HG03354 (cell line): ENCODE measurements around the gene IFTAP.
A peak's percentile ranks its signal among the peaks of the same experiment; 100 is the strongest.
"Not testable (repeated sequence)": the region's sequence is repeated elsewhere in the genome, so short reads cannot be mapped to it uniquely, and the experiment has no call there.

ENCODE experiments used
- ATAC-seq: cut with Tn5 transposase; IDR thresholded peaks from one replicate; pipeline ENCODE4 v1.9.1; 2021; ENCODE audit warnings: mild to moderate bottlenecking; ENCODE audit not compliant: unreplicated experiment, poor library complexity, severe bottlenecking

Gene IFTAP, protein sequence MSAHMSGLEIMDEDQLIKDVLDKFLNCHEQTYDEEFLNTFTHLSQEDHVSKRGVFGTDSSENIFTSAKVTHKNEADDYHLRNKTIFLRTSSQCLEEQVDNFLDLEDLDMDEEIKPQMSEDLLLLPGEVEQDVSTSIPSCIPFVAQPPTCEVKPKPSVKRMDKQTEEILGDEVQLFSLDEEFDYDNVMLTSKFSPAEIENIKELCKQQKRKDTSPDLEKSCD

DNA sequence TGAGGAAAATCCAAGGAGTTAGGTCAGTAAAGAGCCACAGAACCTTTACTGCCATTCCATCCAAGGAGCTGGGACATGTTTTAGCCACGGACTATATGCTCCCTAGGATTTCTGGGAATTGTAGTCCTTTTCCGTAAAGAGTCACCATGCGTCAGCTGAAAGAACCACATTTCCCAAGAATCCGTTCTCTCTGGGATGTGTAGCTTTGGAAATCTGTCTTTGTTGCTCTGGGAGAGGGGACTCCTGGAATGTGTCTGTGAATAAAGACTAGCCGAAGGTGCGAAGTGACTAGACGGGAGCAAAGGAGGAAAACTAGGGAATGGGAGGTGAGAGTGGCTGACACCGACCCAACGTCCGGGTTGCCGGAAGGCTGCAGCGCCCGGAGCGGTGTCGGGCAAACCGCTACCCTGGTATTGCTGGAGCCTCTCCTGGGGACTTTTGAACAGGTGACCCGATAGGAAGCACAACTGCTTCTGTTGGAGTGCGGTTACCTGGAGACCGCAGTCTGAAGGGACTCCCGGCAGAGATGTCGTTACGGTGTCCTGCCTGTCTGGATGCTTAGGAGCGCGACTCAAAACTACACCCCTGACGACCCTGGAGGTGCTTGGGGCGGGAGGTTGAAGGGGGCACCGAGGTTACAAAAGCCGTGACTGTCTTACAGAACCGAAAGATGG lies at the start of gene IFTAP:
Gene IFTAP, plus strand, starts transcription at position 187 of the 674 bp plus-strand sequence. CDS start 15,602 bp downstream, outside the sequence.
- peak; percentile 68 for ATAC-seq

DNA sequence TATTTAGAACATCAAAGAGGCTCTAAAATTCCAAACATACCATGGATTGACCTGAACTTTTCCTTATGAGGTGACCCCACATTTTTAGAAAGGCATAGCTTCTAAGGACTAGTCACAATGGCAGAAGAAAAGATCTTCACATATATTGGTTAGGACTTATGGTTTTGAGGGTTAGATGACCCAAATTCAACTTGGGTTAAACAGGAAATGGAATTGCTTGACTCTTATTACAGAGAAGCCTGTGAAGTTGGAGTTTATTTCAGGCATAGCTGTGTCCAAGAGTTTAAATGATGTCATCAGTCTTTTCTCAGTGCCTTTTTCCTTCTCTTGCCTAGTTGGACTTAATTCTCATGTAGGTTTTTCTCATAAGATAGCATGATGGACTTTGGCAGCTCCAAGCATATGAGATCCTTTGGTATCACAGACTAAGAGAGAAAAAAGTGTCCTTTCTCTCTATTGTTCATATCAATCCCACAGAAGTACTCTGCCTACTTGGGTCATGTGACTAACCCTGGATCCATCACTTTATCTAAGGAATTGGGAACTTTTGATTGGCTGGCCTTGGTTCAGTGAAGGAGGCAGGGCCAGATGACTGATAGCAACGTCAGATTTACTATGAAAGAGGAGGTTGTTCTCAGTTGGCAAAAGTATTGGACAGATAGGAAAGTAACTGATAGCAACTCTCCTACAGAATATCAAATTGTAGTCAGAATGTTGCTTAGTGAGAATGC lies 43.8 kb upstream of the IFTAP start:
- no peak for ATAC-seq

DNA sequence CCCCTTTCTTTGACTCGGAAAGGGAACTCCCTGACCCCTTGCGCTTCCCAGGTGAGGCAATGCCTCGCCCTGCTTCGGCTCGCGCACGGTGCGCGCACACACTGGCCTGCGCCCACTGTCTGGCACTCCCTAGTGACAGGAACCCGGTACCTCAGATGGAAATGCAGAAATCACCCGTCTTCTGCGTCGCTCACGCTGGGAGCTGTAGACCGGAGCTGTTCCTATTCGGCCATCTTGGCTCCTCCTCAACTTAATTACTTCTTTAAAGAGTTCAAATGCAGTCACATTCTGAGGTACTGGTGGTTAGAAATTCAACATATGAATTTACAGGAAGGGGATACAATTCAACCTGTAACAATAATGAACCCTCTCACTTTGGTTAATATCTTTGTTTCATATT lies 36.9 kb upstream of the IFTAP start:
- ATAC-seq = not testable (repeated sequence)

DNA sequence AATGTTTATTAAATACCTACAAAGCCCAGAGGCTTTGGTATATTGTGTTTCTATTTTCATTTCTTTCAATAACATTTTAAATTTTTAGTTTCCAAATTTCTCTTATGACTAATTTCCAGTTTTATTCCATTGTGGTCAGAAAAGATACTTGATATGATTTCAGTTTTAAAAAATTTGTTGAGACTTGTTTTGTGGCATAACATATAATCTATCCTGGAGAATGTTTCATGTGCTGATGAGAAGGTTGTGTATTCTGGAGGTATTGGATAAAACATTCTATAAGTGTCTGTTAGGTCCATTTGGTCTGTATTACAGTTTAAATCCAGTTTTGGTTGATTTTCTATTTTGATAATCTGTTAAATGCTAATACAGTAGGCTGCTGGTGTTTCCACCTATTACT lies 36.3 kb upstream of the IFTAP start:
- ATAC-seq = no peak

- ATAC-seq = peak; percentile 97
These were observed 35.5 kb upstream of the IFTAP start for GRCh38 chr11:36558571-36559413.

GRCh38 chr11:36564376-36565030 lies 29.8 kb upstream of the IFTAP start:
- peak; percentile 81 for ATAC-seq

- ATAC-seq = no peak
These were observed 29.2 kb upstream of the IFTAP start for GRCh38 chr11:36565031-36565610.

GRCh38 chr11:36566407-36567053 lies 27.8 kb upstream of the IFTAP start:
- ATAC-seq = no peak

DNA sequence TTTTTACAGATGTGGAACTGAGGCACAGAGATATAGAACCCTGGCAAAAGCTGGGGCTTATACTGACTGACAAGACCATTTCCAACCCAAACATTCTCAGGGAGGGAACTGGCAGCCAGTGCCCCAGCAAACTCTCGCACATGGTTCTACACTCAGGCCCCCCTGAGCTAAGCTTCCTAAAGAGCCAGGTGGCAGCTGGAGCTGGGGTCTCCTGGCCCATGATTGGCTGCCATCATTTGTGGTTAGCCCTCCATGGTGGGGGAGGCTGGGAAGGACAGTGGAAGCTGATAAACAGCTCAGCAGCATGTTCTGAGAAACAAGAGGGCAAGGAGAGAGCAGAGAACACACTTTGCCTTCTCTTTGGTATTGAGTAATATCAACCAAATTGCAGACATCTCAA lies 26.6 kb upstream of the IFTAP start, which contains the start of gene RAG1:
Gene RAG1, plus strand, starts transcription at position 314 of the 400 bp plus-strand sequence. CDS start 5,298 bp downstream, outside the sequence.
- ATAC-seq = no peak

DNA sequence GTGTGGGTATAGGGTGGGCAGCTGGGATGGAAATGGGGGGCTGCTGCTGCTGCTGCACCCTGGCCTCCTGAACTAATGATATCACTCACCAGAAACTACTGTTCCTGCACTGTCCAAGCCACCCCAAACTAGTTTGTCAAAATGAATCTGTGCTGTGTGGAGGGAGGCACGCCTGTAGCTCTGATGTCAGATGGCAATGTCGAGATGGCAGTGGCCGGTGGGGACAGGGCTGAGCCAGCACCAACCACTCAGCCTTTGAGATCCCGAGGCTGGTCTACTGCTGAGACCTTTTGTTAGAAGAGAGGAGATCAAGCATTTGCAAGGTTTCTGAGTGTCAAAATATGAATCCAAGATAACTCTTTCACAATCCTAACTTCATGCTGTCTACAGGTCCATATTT lies 25.2 kb upstream of the IFTAP start:
- no peak for ATAC-seq

- ATAC-seq = no peak
These were observed 19.8 kb upstream of the IFTAP start for GRCh38 chr11:36574486-36574885.

GRCh38 chr11:36577373-36577772 lies 16.9 kb upstream of the IFTAP start:
- no peak for ATAC-seq

DNA sequence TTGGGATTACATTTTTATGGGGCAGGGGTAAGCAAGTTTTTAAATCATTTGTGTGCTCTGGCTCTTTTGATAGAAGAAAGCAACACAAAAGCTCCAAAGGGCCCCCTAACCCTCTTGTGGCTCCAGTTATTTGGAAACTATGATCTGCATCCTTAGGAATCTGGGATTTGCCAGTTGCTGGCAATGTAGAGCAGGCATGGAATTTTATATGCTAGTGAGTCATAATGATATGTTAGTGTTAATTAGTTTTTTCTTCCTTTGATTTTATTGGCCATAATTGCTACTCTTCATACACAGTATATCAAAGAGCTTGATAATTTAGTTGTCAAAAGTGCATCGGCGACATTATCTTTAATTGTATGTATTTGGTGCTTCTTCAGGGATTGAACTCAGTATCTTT lies 16.4 kb upstream of the IFTAP start:
- no peak for ATAC-seq

DNA sequence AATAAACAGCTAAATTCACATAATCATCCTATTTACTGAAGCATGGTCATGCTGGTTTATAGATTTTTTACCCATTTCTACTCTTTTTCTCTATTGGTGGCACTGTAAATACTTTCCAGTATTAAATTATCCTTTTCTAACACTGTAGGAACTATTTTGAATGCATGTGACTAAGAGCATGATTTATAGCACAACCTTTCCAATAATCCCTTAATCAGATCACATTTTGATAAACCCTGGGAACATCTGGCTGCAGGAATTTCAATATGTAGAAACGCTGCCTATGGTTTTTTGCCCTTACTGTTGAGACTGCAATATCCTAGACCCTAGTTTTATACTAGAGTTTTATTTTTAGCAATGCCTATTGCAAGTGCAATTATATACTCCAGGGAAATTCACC lies 15.8 kb upstream of the IFTAP start:
- ATAC-seq = no peak

DNA sequence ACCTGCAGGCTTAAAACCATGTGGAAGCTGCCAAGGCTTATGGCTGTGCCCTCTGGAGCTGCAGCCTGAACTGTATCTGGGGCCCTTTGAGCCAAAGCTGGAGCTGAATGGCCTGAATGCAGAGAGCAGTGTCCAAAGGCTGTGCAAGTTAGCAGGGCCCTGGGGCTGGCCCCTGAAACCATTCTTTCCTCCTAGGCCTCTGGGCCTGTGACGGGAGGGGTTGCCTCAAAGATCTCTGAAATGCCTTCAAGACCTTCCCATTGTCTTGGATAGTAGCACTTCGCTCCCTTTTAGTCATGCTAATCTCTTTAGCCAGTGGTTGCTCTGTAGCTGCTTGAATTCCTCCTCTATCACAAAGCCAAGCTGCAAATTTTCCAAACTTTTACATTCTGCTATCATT lies 12.8 kb upstream of the IFTAP start:
- no peak for ATAC-seq

DNA sequence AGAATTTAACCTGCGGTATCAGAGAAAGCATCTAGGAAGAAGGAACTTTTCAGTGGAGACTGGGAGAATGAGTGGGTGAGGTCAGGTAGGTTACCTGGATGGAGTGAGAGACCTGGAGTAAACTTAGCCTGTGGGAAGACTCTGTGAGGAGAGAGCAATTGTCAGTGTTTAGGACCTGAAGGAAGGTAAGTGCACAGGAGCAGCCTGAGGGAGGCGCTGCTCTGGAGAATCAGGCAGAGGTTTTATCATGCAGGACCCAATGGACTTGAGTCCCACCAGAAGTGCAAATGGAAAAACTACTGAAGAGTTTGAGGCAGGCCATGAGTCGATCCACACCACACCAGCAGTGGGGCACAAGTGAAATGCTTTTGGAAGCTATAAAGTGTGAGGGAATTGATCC lies 10.6 kb upstream of the IFTAP start:
- no peak for ATAC-seq

DNA sequence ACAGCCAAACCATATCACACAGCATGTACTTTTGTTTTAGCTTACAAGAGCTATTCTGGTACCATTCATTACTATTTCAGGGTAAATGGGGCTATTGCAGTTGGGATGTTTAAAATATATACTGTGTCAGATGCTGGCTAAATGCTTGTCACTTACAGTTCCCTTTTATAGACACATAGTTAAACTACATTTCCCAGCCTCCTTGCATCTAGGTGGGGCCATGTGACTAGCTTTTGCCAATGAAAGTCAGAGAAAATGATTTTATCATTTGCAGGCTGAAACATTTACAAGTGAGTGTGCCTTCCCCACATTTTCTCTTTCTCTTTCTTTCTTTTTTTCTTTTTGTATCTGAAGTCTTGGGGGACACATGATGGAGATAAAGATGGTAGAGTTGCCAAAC lies 7.8 kb upstream of the IFTAP start:
- ATAC-seq = peak; percentile 69

GRCh38 chr11:36588099-36588498 lies 6.2 kb upstream of the IFTAP start:
- no peak for ATAC-seq

- no peak for ATAC-seq
These were observed 3.8 kb upstream of the IFTAP start for GRCh38 chr11:36590513-36590912.
